Left lung (tissue), 10 donors: Measurements from ENCODE around the gene FAAP20. TPM values are rescaled to one million over a fixed set of nuclear protein-coding genes. Genes with fewer than 3 reads are reported as not detected.

Experiments used
- ATAC-seq: fragments of 200-7000 bp; cut with Tn5 transposase; one replicate; pipeline ENCODE4 v1.9.1; 2020; ENCODE audit warnings: moderate library complexity
- DNase-seq, 4 donors: peaks; one replicate each; pipeline ENCODE4 v3.0.0-alpha.2; 2013 to 2020
- H3K27ac ChIP-seq, 2 donors: fragments of 200-600 bp; sonication (generic) in 1 of 2; one replicate each; pipeline versions ENCODE4 v1.5.0 to v1.8.0; 2020 to 2021
- H3K27me3 ChIP-seq, 2 donors: fragments of 200-600 bp; sonication (generic) in 1 of 2; one replicate each; pipeline versions ENCODE4 v1.5.0 to v1.8.0; 2020 to 2021
- H3K36me3 ChIP-seq, 2 donors: fragments of 200-600 bp; sonication (generic) in 1 of 2; one replicate each; pipeline versions ENCODE4 v1.5.0 to v1.8.0; 2020 to 2021
- H3K4me1 ChIP-seq, 2 donors: fragments of 200-600 bp; one replicate each; pipeline ENCODE4 v1.8.0; 2021
- H3K4me3 ChIP-seq, 2 donors: fragments of 200-600 bp; sonication (generic) in 1 of 2; one replicate each; pipeline versions ENCODE4 v1.5.0 to v1.8.0; 2020 to 2021; ENCODE audit warnings: mild to moderate bottlenecking in 1 of 2
- H3K9me3 ChIP-seq, 2 donors: fragments of 200-600 bp; sonication (generic) in 1 of 2; one replicate each; pipeline versions ENCODE4 v1.5.0 to v1.8.0; 2020 to 2021
- intact Hi-C, 2 donors: fragments of 100-400 bp; cut with DNase I; formaldehyde crosslinking; loops; one replicate each; pipeline versions ENCODE4 v1.11.2 to v1.14.2; 2022
- polyA plus RNA-seq, 6 donors: library from polyadenylated mRNA; unstranded; fragments of 120-200 nt; gene quantifications; one replicate each; pipeline ENCODE4 v1.2.1, GENCODE V29; 2013; ENCODE audit not compliant: insufficient read length in 6 of 6
- total RNA-seq, 2 donors: library from RNA; stranded (reverse); fragmentation: NEBNext Ultra II Directional; extraction: Animal tissue kit (Norgen Biotek cat#: 25700); gene quantifications; one replicate each; pipeline ENCODE4 v1.2.1, GENCODE V29; 2021
- TF ChIP-seq, protein P1 (sequence below), 2 donors: fragments of 200-600 bp; sonication (generic) in 1 of 2; IDR thresholded peaks; one replicate each; pipeline versions ENCODE4 v1.5.0 to v1.8.0; 2021; ENCODE audit warnings: antibody characterized with exemption in 2 of 2
- donor health status: DM: no; HTN: yes; CAD: no.
- donor health status: DM: no; HTN: no; CAD: no.

Gene FAAP20
- total and polyA plus RNA-seq, 8 donors: 29.5 to 69.7 (median 45.8) TPM

GRCh38 chr1:2181752-2182151 is 12.8 kb downstream of the FAAP20 start:
- no peaks in the 10 kb centered on the region for H3K9me3 ChIP-seq
- no peaks in the 10 kb centered on the region for H3K27me3 ChIP-seq
- peaks cover 0 to 48% of the 10 kb centered on the region in 2 donors for H3K36me3 ChIP-seq
- ATAC-seq (no peak), DNase-seq (peak in 1 of 4 donors; percentile 75)
- H3K4me3 ChIP-seq: no peak overlapping the region
- H3K4me1 ChIP-seq: no peaks in the 10 kb centered on the region
- TF ChIP-seq, protein P1, sequence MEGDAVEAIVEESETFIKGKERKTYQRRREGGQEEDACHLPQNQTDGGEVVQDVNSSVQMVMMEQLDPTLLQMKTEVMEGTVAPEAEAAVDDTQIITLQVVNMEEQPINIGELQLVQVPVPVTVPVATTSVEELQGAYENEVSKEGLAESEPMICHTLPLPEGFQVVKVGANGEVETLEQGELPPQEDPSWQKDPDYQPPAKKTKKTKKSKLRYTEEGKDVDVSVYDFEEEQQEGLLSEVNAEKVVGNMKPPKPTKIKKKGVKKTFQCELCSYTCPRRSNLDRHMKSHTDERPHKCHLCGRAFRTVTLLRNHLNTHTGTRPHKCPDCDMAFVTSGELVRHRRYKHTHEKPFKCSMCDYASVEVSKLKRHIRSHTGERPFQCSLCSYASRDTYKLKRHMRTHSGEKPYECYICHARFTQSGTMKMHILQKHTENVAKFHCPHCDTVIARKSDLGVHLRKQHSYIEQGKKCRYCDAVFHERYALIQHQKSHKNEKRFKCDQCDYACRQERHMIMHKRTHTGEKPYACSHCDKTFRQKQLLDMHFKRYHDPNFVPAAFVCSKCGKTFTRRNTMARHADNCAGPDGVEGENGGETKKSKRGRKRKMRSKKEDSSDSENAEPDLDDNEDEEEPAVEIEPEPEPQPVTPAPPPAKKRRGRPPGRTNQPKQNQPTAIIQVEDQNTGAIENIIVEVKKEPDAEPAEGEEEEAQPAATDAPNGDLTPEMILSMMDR (IDR thresholded peaks at IDR 0.05): no peak
- H3K27ac ChIP-seq: no peak overlapping the region
- intact Hi-C loops: no loop called here

- ATAC-seq (no peak), DNase-seq (no peak)
- H3K27me3 ChIP-seq: no peaks in the 10 kb centered on the region
- no peak overlapping the region for H3K4me3 ChIP-seq
- intact Hi-C loops: no loop called here
- H3K27ac ChIP-seq: no peak overlapping the region
- H3K9me3 ChIP-seq: no peaks in the 10 kb centered on the region
- TF ChIP-seq, protein P1 (IDR thresholded peaks at IDR 0.05): no peak
- peaks cover 0 to 44% of the 10 kb centered on the region in 2 donors for H3K36me3 ChIP-seq
- H3K4me1 ChIP-seq: no peaks in the 10 kb centered on the region
Observed at GRCh38 chr1:2181271-2181670, 13.3 kb downstream of the FAAP20 start.

DNA sequence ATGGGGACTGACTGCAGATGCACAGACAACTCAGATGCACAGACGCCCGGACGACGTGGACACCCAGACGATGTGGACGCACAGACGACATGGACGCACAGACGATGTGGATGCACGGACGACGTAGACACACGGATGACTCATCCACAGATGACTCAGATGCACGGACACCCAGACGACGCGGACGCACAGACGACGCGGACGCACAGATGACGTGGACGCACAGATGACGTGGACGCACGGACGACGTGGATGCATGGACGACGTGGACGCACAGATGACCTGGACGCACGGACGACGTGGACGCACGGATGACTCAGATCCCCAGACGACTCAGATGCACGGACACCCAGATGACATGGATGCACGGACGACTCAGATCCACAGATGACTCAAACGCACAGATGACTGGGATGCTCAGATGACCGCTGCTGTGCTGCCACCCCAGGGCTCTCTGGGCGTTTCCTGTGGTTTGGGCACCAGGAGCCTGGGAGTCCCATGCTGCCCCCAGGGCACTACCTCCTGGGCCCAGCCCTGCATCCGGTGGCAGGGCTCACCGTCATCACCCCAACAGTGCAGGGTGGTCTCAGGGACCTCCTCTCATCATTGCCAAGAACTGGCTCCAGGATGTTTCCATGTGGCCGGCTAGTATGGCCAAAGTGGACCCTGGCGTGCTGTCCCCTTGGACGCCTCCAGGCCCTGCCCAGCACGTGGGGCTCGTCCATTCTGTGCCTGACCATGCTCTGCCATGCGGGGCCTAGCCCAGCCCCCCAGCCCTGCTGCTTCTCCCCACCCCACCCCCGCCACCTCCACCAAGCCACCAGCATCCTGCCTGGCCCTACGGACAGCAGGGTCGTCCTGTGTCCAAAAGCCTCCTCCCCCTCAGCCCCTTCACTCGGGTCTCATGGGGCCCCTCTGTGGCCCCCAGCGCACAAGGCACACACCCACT is 14.0 kb downstream of the FAAP20 start:
- ATAC-seq: no peak
- no peaks in the 10 kb centered on the region for H3K9me3 ChIP-seq
- H3K36me3 ChIP-seq: peaks cover 0 to 44% of the 10 kb centered on the region in 2 donors
- no peak overlapping the region for H3K27ac ChIP-seq
- no peaks in the 10 kb centered on the region for H3K4me1 ChIP-seq
- no peak for DNase-seq
- H3K27me3 ChIP-seq: no peaks in the 10 kb centered on the region
- no peak overlapping the region for H3K4me3 ChIP-seq
- TF ChIP-seq, protein P1 (IDR thresholded peaks at IDR 0.05): no peak
- intact Hi-C loops: no loop called here

DNA sequence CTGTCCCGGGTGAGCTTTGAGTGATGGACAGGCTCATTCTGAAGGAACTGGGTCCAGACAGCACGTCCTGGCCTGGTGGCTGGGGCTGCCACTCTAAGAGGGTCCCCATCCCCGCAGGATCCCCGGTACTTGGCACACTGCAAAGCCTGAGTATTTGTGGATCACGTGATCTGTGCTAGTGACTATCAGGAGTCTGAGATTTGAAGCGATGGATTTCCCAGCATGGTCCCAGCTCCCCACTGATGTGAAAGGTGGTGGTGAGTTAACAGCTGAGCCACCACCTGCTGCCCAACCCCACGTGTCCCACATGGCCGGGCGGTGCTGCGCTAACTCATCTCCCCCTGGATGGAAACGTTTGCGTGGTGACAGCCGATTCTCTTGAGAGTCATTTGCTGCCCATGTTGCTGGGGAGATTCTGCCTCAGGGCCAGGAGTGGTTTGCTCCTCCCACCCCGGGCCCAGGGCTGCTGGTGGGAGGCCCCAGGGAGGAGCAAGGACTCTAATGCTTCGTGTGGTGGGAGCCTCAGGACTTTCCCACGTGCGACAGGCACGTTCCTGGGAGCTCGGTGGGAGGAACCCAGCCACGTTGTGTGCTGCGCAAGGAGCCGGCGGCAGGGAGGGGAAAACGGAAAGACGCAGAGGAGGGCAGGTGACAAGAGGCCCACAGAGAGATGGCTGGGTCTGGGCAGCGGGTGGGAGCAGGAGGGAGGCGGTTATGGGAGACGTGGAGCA is 15.1 kb downstream of the FAAP20 start:
- DNase-seq (no peak), ATAC-seq (no peak)
- intact Hi-C loops: no loop called here
- Histone ChIP-seq H3K4me1 (peaks cover 0 to 6% of the 10 kb centered on the region in 2 donors), H3K27ac (no peak overlapping the region), H3K9me3 (no peaks in the 10 kb centered on the region), H3K27me3 (no peaks in the 10 kb centered on the region), H3K4me3 (no peak overlapping the region), H3K36me3 (peaks cover 0 to 35% of the 10 kb centered on the region in 2 donors)
- TF ChIP-seq, protein P1 (IDR thresholded peaks at IDR 0.05): no peak

DNA sequence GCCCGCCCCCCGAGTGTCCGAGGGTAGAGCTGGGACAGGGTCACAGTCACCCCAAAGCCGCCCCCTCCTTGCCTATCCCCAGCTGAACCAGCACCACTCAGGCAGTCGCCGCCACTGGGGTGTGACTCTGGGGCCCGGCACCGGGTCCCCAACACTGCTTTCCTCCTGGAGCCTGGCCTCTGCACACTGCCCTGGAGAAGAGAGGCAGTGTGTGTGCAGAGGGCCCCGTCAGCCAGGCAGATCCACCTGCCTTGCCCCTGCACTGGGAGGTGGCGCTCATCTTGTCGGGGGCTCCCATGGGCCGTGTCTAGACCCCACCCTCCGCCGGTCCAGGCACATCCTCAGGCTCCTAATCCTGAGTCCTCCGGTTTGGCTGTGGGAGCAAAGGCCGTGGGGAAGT is 15.7 kb downstream of the FAAP20 start:
- Histone ChIP-seq H3K9me3 (no peaks in the 10 kb centered on the region), H3K27ac (no peak overlapping the region), H3K27me3 (no peaks in the 10 kb centered on the region), H3K4me3 (no peak overlapping the region), H3K4me1 (peaks cover 2 to 12% of the 10 kb centered on the region in 2 donors), H3K36me3 (peaks cover 0 to 35% of the 10 kb centered on the region in 2 donors)
- no peak for DNase-seq
- no peak for ATAC-seq
- intact Hi-C loops: no loop called here
- TF ChIP-seq, protein P1 (IDR thresholded peaks at IDR 0.05): no peak
